ENCODE measurements around the gene STK40.

Gene STK40

DNA sequence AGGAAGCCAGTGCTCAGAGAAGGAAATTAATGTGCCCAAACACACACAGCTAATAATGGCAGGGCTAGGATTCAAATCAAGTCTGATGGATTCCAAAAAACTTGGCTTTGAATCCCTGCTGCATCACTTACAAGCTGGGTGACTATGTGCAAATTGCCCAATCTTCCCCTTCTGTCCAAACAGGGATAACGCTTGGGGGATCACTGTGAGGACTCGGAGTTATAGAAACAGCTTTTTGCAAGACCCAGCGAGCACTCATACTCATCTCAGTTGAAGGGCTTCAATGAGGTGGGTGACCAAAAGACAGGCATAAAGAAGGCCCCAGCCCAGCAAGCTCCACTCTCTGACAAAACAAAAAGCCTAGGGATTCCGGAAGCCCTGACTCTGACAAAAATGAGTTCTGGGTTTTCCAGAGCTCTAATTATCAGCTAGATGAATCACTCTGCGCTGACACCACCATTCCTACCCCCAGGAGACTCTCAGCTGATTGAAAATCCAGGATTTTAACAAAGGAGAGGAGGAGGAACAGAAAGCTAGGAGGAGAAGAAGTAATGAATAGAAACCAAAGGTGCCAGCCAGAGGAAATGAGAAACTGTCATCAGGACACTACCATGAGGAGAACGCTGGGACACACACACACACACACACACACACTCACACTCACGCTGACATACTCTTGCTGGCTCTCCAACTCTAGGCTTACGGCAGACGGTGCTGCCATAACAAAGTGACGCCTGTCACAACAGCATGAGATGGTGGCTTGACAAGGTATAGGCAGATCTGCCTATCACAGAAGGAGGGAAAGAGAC is 1.6 kb upstream of the STK40 start:
- H3K4me3 ChIP-seq (ENCODE audit: insufficient read depth, low read depth, low read length, poor library complexity, severe bottlenecking), result no peak overlapping the region
- H3K27me3 ChIP-seq (replicated peaks; ENCODE audit: control insufficient read depth, insufficient read depth, low read length, poor library complexity, severe bottlenecking), result no peaks in the 10 kb centered on the region
- H3K9me3 ChIP-seq (ENCODE audit: control insufficient read depth, low read length), result no peaks in the 10 kb centered on the region
- DNase-seq, result no peak
- peak overlapping the region; percentile 93 for H3K27ac ChIP-seq (ENCODE audit: insufficient read depth, low read length, poor library complexity, severe bottlenecking)
- peaks cover 28% of the 10 kb centered on the region for H3K4me1 ChIP-seq (ENCODE audit: control insufficient read depth, insufficient read depth, low read length, poor library complexity, severe bottlenecking)
- H3K36me3 ChIP-seq (ENCODE audit: control insufficient read depth, insufficient read depth, low read length), result peaks cover 22% of the 10 kb centered on the region

DNA sequence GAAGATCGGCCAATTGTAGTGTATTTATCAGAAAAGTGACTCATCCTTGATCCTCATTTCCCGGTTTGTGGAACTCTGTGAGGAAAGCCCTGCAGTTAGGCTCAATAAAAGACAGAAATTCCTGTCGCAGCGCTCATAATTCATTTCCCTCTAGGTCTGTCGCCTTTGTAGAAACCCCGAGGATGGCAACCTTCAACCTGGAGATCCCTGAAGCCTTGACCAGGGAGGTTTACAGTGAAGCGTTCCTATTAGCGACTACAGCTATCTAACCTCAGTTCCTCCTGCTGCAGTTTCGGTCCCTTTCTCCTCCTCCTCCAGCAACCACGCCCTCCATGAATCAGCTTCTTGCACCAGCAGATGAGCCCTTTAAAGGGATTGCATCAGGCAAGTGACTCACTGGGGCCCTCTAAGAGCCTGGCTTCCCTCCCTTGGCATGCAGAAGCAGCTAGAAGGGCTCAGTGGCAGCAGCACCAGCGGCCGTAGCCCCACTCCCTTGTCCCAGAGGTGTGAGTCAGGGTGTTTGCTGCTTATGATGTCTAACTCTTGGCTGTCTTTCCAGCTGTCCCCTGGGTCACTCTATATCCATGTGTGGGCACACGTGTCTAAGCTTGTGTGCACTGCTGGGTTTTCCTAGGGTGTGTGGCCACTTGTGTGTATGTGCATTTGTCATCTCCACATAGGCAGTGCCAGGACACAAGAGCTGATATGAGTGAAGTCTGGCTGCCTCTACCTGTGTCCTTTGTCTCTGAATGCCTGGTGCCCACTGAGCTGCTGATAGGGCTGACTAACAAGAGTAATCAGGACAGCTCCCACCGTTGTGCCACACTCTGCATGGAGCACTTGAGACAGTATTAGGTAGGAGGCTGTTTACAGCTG is 779 bp upstream of the STK40 start:
- Histone ChIP-seq H3K27ac (ENCODE audit: insufficient read depth, low read length, poor library complexity, severe bottlenecking) (peak overlapping the region; percentile 93), H3K27me3 (replicated peaks; ENCODE audit: control insufficient read depth, insufficient read depth, low read length, poor library complexity, severe bottlenecking) (no peaks in the 10 kb centered on the region), H3K4me1 (ENCODE audit: control insufficient read depth, insufficient read depth, low read length, poor library complexity, severe bottlenecking) (peaks cover 31% of the 10 kb centered on the region), H3K4me3 (ENCODE audit: insufficient read depth, low read depth, low read length, poor library complexity, severe bottlenecking) (peak overlapping the region; percentile 57), H3K36me3 (ENCODE audit: control insufficient read depth, insufficient read depth, low read length) (peaks cover 14% of the 10 kb centered on the region), H3K9me3 (ENCODE audit: control insufficient read depth, low read length) (no peaks in the 10 kb centered on the region)
- peak; percentile 81 to 85 (median 84) for DNase-seq

DNA sequence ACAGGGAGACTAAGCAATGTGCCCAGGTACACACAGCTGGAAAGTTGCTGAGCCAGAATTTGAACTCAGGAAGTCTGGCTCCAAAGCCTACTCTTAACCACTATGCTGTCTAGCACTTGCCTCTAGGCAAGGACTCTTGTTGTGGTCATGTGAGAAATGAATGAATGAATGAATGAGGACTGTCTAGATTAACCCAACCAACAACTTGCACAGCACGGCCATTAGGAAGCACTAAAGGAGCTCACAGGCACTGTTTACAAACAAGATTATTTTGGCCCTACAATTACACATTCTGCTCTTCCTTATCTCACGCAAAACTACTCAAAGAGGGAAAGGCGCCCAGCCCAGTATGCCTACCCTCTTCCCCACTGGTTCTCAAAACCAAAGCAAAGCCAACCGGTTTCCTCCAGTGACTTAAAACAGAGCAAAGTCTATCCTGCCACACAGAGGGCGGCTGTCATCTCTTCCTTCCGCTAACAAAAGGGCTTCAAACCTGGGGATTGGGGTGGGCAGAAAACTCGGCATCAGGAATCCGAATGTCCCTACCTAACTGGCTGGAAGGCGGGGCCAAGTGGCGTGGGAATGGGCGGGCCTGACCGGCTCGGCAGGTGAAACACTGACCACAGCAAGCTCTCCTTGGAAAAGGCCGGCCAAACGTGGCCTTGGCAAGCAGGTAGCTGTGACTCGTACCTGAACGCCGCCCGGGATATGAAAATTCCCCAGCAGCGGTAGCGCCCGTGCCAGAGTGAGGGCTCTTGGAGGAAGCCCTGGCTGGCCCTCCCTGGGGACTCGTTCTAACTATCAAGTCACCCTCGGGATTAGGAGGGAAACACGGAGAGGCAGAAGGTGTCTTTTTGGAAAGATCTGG is 948 bp downstream of the STK40 start:
- peaks cover 4% of the 10 kb centered on the region for H3K36me3 ChIP-seq (ENCODE audit: control insufficient read depth, insufficient read depth, low read length)
- peak overlapping the region; percentile 88 for H3K27ac ChIP-seq (ENCODE audit: insufficient read depth, low read length, poor library complexity, severe bottlenecking)
- H3K27me3 ChIP-seq (replicated peaks; ENCODE audit: control insufficient read depth, insufficient read depth, low read length, poor library complexity, severe bottlenecking), result no peaks in the 10 kb centered on the region
- peak in 2 of 3 donors; percentile 25 to 35 for DNase-seq
- no peaks in the 10 kb centered on the region for H3K9me3 ChIP-seq (ENCODE audit: control insufficient read depth, low read length)
- H3K4me1 ChIP-seq (ENCODE audit: control insufficient read depth, insufficient read depth, low read length, poor library complexity, severe bottlenecking), result peaks cover 37% of the 10 kb centered on the region
- H3K4me3 ChIP-seq (ENCODE audit: insufficient read depth, low read depth, low read length, poor library complexity, severe bottlenecking), result peak overlapping the region; percentile 88

DNA sequence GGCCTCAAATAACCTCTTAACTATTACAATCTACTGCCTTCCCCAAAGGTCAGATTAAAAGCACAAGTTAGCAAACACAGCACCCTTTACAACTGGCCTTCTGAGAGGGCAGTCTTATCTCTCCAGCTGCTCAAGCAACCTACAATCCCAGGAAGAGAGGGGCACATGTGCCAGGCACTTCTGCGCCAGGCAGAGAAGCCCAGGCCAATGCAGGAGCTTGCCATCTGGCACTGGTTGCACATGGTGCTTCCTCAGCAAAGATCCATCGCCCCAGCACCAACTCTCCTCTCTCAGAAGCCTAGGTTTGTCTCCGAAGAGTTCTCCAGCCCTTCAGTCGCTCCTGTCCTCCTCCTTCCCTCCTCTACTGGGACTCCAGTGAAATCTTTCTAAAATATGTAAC is 2.5 kb downstream of the STK40 start:
- no peaks in the 10 kb centered on the region for H3K36me3 ChIP-seq (ENCODE audit: control insufficient read depth, insufficient read depth, low read length)
- H3K4me1 ChIP-seq (ENCODE audit: control insufficient read depth, insufficient read depth, low read length, poor library complexity, severe bottlenecking), result peaks cover 42% of the 10 kb centered on the region
- no peaks in the 10 kb centered on the region for H3K27me3 ChIP-seq (replicated peaks; ENCODE audit: control insufficient read depth, insufficient read depth, low read length, poor library complexity, severe bottlenecking)
- H3K4me3 ChIP-seq (ENCODE audit: insufficient read depth, low read depth, low read length, poor library complexity, severe bottlenecking), result no peak overlapping the region
- H3K27ac ChIP-seq (ENCODE audit: insufficient read depth, low read length, poor library complexity, severe bottlenecking), result no peak overlapping the region
- DNase-seq, result no peak
- H3K9me3 ChIP-seq (ENCODE audit: control insufficient read depth, low read length), result no peaks in the 10 kb centered on the region

DNA sequence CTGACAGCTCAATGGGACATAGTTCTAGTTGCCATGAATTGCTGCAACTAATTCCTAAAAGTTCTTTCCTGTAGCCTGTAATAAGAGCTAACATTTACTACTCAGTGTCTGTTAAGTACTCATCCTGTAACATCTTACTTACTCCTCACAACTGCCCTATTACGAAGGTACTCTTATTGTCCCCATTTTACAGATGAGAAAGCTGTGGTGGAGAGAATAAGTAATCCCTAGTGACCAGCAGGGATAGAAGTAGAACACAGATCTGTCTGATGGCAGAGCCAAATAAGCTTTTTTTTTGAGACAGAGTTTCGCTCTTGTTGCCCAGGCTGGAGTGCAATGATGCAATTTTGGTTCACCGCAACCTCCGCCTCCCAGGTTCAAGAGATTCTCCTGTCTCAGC is 3.1 kb downstream of the STK40 start:
- Histone ChIP-seq H3K4me1 (ENCODE audit: control insufficient read depth, insufficient read depth, low read length, poor library complexity, severe bottlenecking) (peaks cover 48% of the 10 kb centered on the region), H3K4me3 (ENCODE audit: insufficient read depth, low read depth, low read length, poor library complexity, severe bottlenecking) (no peak overlapping the region), H3K36me3 (ENCODE audit: control insufficient read depth, insufficient read depth, low read length) (no peaks in the 10 kb centered on the region), H3K9me3 (ENCODE audit: control insufficient read depth, low read length) (no peaks in the 10 kb centered on the region), H3K27ac (ENCODE audit: insufficient read depth, low read length, poor library complexity, severe bottlenecking) (no peak overlapping the region), H3K27me3 (replicated peaks; ENCODE audit: control insufficient read depth, insufficient read depth, low read length, poor library complexity, severe bottlenecking) (no peaks in the 10 kb centered on the region)
- DNase-seq, result no peak

DNA sequence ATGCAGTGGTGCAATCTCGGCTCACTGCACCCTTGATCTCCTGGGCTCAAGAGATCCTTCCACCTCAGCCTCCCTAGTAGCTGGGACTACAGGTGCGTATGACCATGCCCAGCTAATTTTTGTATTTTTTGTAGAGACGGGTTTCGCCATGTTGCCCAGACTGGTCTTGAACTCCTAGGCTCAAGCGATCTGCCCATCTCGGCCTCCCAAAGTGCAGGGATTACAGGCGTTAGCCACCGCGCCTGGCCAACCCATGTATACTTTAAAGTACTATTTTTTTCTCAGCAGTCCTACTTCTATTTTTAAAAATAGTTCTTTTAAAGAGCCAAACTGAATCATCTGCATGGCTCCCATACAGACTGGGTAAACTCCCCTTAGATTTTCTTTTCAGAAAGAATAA is 3.5 kb downstream of the STK40 start:
- Histone ChIP-seq H3K27ac (ENCODE audit: insufficient read depth, low read length, poor library complexity, severe bottlenecking) (no peak overlapping the region), H3K9me3 (ENCODE audit: control insufficient read depth, low read length) (no peaks in the 10 kb centered on the region), H3K4me3 (ENCODE audit: insufficient read depth, low read depth, low read length, poor library complexity, severe bottlenecking) (no peak overlapping the region), H3K36me3 (ENCODE audit: control insufficient read depth, insufficient read depth, low read length) (no peaks in the 10 kb centered on the region), H3K27me3 (replicated peaks; ENCODE audit: control insufficient read depth, insufficient read depth, low read length, poor library complexity, severe bottlenecking) (no peaks in the 10 kb centered on the region), H3K4me1 (ENCODE audit: control insufficient read depth, insufficient read depth, low read length, poor library complexity, severe bottlenecking) (peaks cover 50% of the 10 kb centered on the region)
- DNase-seq, result no peak

DNA sequence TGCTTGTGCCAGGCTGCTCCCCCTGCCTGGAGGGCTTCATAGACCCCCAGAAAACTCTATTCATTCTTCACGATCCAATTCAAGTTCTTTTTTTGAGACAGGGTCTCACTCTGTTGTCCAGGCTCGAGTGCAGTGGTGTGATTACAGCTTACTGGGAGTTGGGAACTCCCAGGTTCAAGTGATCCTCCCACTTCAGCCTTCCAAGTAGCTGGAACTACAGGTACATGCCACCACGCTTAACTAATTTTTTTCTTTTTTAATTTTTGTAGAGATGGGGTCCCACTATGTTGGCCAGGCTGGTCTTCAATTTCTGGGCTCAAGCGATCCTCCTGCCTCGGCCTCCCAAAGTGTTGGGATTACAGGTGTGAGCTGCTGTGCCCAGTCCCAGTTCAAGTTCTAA is 4.3 kb downstream of the STK40 start:
- Histone ChIP-seq H3K36me3 (ENCODE audit: control insufficient read depth, insufficient read depth, low read length) (no peaks in the 10 kb centered on the region), H3K4me1 (ENCODE audit: control insufficient read depth, insufficient read depth, low read length, poor library complexity, severe bottlenecking) (peaks cover 42% of the 10 kb centered on the region), H3K4me3 (ENCODE audit: insufficient read depth, low read depth, low read length, poor library complexity, severe bottlenecking) (no peak overlapping the region), H3K27me3 (replicated peaks; ENCODE audit: control insufficient read depth, insufficient read depth, low read length, poor library complexity, severe bottlenecking) (no peaks in the 10 kb centered on the region), H3K27ac (ENCODE audit: insufficient read depth, low read length, poor library complexity, severe bottlenecking) (no peak overlapping the region), H3K9me3 (ENCODE audit: control insufficient read depth, low read length) (no peaks in the 10 kb centered on the region)
- DNase-seq, result no peak

DNA sequence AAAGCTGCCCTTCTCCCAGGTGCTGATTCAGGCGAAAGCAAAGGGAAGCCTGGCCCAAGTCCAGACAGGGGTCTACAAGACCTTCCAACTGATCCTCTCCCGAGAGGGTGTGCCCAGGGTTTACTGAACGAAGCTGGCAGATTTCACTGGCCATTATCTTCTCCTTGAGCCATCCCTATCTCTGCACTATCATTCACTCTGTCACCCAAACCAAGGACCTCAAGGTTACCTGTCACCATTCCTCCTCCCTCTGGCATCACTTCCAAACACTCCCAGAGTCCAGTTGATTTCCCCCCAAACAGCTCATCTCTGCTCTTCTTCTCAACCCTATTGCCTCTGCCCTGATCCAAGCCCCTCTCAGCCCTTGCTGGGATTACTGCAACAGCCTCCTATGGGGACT is 4.9 kb downstream of the STK40 start:
- H3K27ac ChIP-seq (ENCODE audit: insufficient read depth, low read length, poor library complexity, severe bottlenecking), result no peak overlapping the region
- H3K4me3 ChIP-seq (ENCODE audit: insufficient read depth, low read depth, low read length, poor library complexity, severe bottlenecking), result no peak overlapping the region
- peaks cover 44% of the 10 kb centered on the region for H3K4me1 ChIP-seq (ENCODE audit: control insufficient read depth, insufficient read depth, low read length, poor library complexity, severe bottlenecking)
- DNase-seq, result no peak
- H3K27me3 ChIP-seq (replicated peaks; ENCODE audit: control insufficient read depth, insufficient read depth, low read length, poor library complexity, severe bottlenecking), result no peaks in the 10 kb centered on the region
- H3K9me3 ChIP-seq (ENCODE audit: control insufficient read depth, low read length), result no peaks in the 10 kb centered on the region
- H3K36me3 ChIP-seq (ENCODE audit: control insufficient read depth, insufficient read depth, low read length), result peaks cover 2% of the 10 kb centered on the region

DNA sequence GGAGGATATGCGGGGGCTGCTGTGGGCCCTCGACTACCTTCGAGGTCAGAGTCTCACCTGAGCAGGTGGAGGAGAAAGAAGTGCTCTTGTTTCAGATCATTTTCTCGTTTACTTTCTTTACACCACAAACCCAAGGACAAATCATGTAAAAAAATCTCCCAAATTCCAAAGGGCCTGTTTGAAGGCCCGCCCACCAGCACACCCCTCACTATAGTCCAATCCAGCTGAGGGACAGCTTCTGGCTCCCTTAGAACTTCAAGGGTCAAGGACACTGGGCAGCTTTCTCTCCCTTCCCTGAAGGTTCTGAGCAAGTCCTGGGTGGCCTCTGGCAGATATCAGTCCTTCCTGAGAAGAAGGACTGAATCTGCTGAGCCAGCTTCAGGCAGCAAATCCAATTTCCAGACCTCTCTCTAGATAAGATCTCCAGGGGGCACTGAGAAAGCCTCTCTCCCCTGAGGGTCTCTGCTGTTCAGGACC is 5.5 kb downstream of the STK40 start:
- peaks cover 2% of the 10 kb centered on the region for H3K36me3 ChIP-seq (ENCODE audit: control insufficient read depth, insufficient read depth, low read length)
- H3K27ac ChIP-seq (ENCODE audit: insufficient read depth, low read length, poor library complexity, severe bottlenecking), result no peak overlapping the region
- DNase-seq, result no peak
- H3K9me3 ChIP-seq (ENCODE audit: control insufficient read depth, low read length), result no peaks in the 10 kb centered on the region
- H3K4me1 ChIP-seq (ENCODE audit: control insufficient read depth, insufficient read depth, low read length, poor library complexity, severe bottlenecking), result peaks cover 45% of the 10 kb centered on the region
- no peak overlapping the region for H3K4me3 ChIP-seq (ENCODE audit: insufficient read depth, low read depth, low read length, poor library complexity, severe bottlenecking)
- H3K27me3 ChIP-seq (replicated peaks; ENCODE audit: control insufficient read depth, insufficient read depth, low read length, poor library complexity, severe bottlenecking), result no peaks in the 10 kb centered on the region

Measured in effector memory CD4-positive, alpha-beta T cell (primary cell).